ENCODE measurements around the gene FAM89A.

DNA sequence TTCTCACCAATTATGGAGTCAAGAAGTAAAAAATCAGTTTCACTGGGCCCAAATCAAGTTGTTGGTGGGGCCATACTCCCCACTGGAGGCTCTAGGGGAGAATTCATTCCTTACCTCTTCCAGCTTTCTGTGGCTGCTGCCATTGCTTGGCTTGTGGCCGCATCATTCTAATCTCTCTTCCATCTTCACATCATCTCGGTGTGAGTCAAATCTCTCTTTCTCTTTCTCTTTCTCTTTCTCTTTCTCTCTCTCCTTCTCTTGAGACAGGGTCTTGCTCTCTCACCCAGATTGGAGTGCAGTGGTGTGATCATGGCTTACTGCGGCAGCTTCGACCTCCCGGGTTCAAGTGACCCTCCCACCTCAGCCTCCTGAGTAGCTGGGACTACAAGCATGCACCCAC, 28.1 kb downstream of the FAM89A start:
- TF ChIP-seq, protein P1, sequence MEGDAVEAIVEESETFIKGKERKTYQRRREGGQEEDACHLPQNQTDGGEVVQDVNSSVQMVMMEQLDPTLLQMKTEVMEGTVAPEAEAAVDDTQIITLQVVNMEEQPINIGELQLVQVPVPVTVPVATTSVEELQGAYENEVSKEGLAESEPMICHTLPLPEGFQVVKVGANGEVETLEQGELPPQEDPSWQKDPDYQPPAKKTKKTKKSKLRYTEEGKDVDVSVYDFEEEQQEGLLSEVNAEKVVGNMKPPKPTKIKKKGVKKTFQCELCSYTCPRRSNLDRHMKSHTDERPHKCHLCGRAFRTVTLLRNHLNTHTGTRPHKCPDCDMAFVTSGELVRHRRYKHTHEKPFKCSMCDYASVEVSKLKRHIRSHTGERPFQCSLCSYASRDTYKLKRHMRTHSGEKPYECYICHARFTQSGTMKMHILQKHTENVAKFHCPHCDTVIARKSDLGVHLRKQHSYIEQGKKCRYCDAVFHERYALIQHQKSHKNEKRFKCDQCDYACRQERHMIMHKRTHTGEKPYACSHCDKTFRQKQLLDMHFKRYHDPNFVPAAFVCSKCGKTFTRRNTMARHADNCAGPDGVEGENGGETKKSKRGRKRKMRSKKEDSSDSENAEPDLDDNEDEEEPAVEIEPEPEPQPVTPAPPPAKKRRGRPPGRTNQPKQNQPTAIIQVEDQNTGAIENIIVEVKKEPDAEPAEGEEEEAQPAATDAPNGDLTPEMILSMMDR (IDR thresholded peaks at IDR 0.05) = no peak
- TF ChIP-seq POLR2A (IDR thresholded peaks at IDR 0.05) = no peak
